Endodermal cell (in vitro differentiated cells): ENCODE results near the gene C9orf43. TPM values are rescaled to one million over a fixed set of nuclear protein-coding genes. Genes with fewer than 3 reads are reported as not detected.
A peak's percentile ranks its signal among the peaks of the same experiment; 100 is the strongest.

Source experiments
- DNase-seq: peaks from one replicate; pipeline ENCODE4 v3.0.0-alpha.2; 2017
- H3K27ac ChIP-seq: 2 replicates; pipeline ENCODE4 v1.5.1; 2013; ENCODE audit warnings: mild to moderate bottlenecking, low read depth, low read length, moderate library complexity
- H3K27me3 ChIP-seq: 2 replicates; pipeline ENCODE4 v1.6.1; 2013; ENCODE audit warnings: mild to moderate bottlenecking, low read length, moderate library complexity; ENCODE audit not compliant: insufficient read depth, control insufficient read depth, poor library complexity, severe bottlenecking
- H3K36me3 ChIP-seq: 2 replicates; pipeline ENCODE4 v1.7.0; 2013; ENCODE audit warnings: mild to moderate bottlenecking, low read length, moderate library complexity; ENCODE audit not compliant: control insufficient read depth, insufficient read depth
- H3K4me1 ChIP-seq: one replicate; pipeline ENCODE4 v1.7.0; 2013; ENCODE audit warnings: low read length; ENCODE audit not compliant: control insufficient read depth, insufficient read depth
- H3K4me3 ChIP-seq: 2 replicates; pipeline ENCODE4 v1.5.1; 2013; ENCODE audit warnings: mild to moderate bottlenecking, low read length, moderate library complexity
- H3K9ac ChIP-seq: 2 replicates; pipeline ENCODE4 v1.6.1; 2013; ENCODE audit warnings: mild to moderate bottlenecking, low read length, moderate library complexity; ENCODE audit not compliant: poor library complexity, severe bottlenecking; ENCODE audit errors: extremely low read depth
- H3K9me3 ChIP-seq: 2 replicates; pipeline ENCODE4 v1.6.1; 2013; ENCODE audit warnings: mild to moderate bottlenecking, low read length, moderate library complexity; ENCODE audit not compliant: control insufficient read depth
- H3K27ac Mint-ChIP-seq: 2 replicates; pipeline ENCODE4 v1.8.0; 2020; ENCODE audit warnings: mixed read lengths
- H3K27me3 Mint-ChIP-seq: 2 replicates; pipeline ENCODE4 v1.8.0; 2021; ENCODE audit warnings: mild to moderate bottlenecking, mixed read lengths; ENCODE audit not compliant: insufficient read depth
- H3K36me3 Mint-ChIP-seq: 2 replicates; pipeline ENCODE4 v1.8.0; 2020; ENCODE audit warnings: low read depth, mixed read lengths
- H3K4me1 Mint-ChIP-seq: 2 replicates; pipeline ENCODE4 v1.8.0; 2020; ENCODE audit warnings: mixed read lengths
- H3K4me3 Mint-ChIP-seq: 2 replicates; pipeline ENCODE4 v1.8.0; 2020; ENCODE audit warnings: mild to moderate bottlenecking, moderate library complexity, mixed read lengths
- H3K9me3 Mint-ChIP-seq: 2 replicates; pipeline ENCODE4 v1.8.0; 2020; ENCODE audit warnings: mild to moderate bottlenecking, mixed read lengths
- CTCF ChIP-seq: fragments of 200-600 bp; sonication (generic); conservative IDR thresholded peaks from 2 replicates; pipeline ENCODE4 v1.5.0; 2021; ENCODE audit warnings: antibody characterized with exemption, mild to moderate bottlenecking
- WGBS, 2 experiments: methylation state at CpG; one replicate each; pipeline versions ENCODE4 v1.1.5 to v1.1.7; 2013; ENCODE audit warnings: missing lambda C conversion rate in 2 of 2, mixed read lengths in 1 of 2; ENCODE audit not compliant: insufficient coverage in 1 of 2, insufficient read length in 1 of 2; 5-methylcytosine and 5-hydroxymethylcytosine counted together
- total RNA-seq, 2 donors: library from RNA; stranded (reverse); fragmentation: NEBNext Ultra II Directional in 1 of 2; extraction: Animal tissue kit (Norgen Biotek cat#: 25700) in 1 of 2; gene quantifications; 2 replicates in 1 of 2; 3 replicates in 1 of 2; pipeline ENCODE4 v1.2.1, GENCODE V29; 2021

Gene C9orf43
- total RNA-seq, 2 donors from 2014 or later = 0.40 to 1.1 TPM

GRCh38 chr9:113446323-113446740 is 35.8 kb downstream of the C9orf43 start:
- no peak overlapping the region for H3K9ac ChIP-seq
- H3K27ac Mint-ChIP-seq = no peak overlapping the region

GRCh38 chr9:113449376-113449775 is 38.8 kb downstream of the C9orf43 start:
- Histone ChIP-seq H3K4me3 (no peak overlapping the region), H3K4me1 (no peaks in the 10 kb centered on the region), H3K36me3 (no peaks in the 10 kb centered on the region), H3K9me3 (no peaks in the 10 kb centered on the region), H3K9ac (no peak overlapping the region), H3K27me3 (no peaks in the 10 kb centered on the region), H3K27ac (no peak overlapping the region)
- no peak for TF ChIP-seq CTCF
- Mint-ChIP-seq H3K9me3 (no peaks in the 10 kb centered on the region), H3K27me3 (no peaks in the 10 kb centered on the region), H3K36me3 (no peaks in the 10 kb centered on the region), H3K4me3 (no peak overlapping the region), H3K27ac (no peak overlapping the region), H3K4me1 (no peaks in the 10 kb centered on the region)
- DNase-seq = no peak
- 85 to 100% methylated on average over 1 to 2 of the region's 2 CpGs for WGBS, 2 experiments

More at GRCh38 chr9:113446323-113446740, 35.8 kb downstream of the C9orf43 start:
- Histone ChIP-seq H3K4me1 (no peaks in the 10 kb centered on the region), H3K4me3 (no peak overlapping the region), H3K36me3 (no peaks in the 10 kb centered on the region), H3K27me3 (no peaks in the 10 kb centered on the region), H3K9me3 (no peaks in the 10 kb centered on the region), H3K27ac (no peak overlapping the region)
- H3K36me3 Mint-ChIP-seq = no peaks in the 10 kb centered on the region
- H3K4me1 Mint-ChIP-seq = no peaks in the 10 kb centered on the region
- H3K9me3 Mint-ChIP-seq = no peaks in the 10 kb centered on the region
- H3K4me3 Mint-ChIP-seq = no peak overlapping the region
- H3K27me3 Mint-ChIP-seq = no peaks in the 10 kb centered on the region
- TF ChIP-seq CTCF = peak; percentile 80
- DNase-seq = peak; percentile 56
- WGBS, 2 experiments = 54 to 68% methylated on average over 2 to 3 of the region's 3 CpGs

- Mint-ChIP-seq H3K36me3 (no peaks in the 10 kb centered on the region), H3K27ac (no peak overlapping the region), H3K4me1 (peaks cover 19% of the 10 kb centered on the region), H3K27me3 (no peaks in the 10 kb centered on the region), H3K4me3 (no peak overlapping the region), H3K9me3 (no peaks in the 10 kb centered on the region)
- Histone ChIP-seq H3K27me3 (no peaks in the 10 kb centered on the region), H3K9ac (no peak overlapping the region), H3K4me3 (no peak overlapping the region), H3K9me3 (no peaks in the 10 kb centered on the region), H3K27ac (no peak overlapping the region), H3K4me1 (peaks cover 12% of the 10 kb centered on the region), H3K36me3 (no peaks in the 10 kb centered on the region)
- TF ChIP-seq CTCF = no peak
- WGBS, 2 experiments = 95 to 100% methylated on average over 1 to 4 of the region's 4 CpGs
- no peak for DNase-seq
Measured at GRCh38 chr9:113452113-113452605, 41.6 kb downstream of the C9orf43 start.
